Neural progenitor cell (in vitro differentiated cells): Measurements from ENCODE around the gene DPP3. TPM values are rescaled to one million over a fixed set of nuclear protein-coding genes. Genes with fewer than 3 reads are reported as not detected.
"Not testable (repeated sequence)": the region's sequence is repeated elsewhere in the genome, so short reads cannot be mapped to it uniquely, and the experiment has no call there.

ENCODE experiments used
- DNase-seq: peaks from one replicate; pipeline ENCODE4 v3.0.0-alpha.2; 2016; ENCODE audit warnings: low spot score
- H2AFZ ChIP-seq: fragments of 200-600 bp; sonication (generic); replicated peaks from 2 replicates; pipeline ENCODE4 v1.6.1; 2016; ENCODE audit warnings: antibody characterized with exemption
- H3F3A ChIP-seq: fragments of 200-600 bp; sonication (generic); 2 replicates; pipeline ENCODE4 v1.6.1; 2016; ENCODE audit warnings: antibody characterized with exemption, low read depth
- H3K27ac ChIP-seq: fragments of 200-600 bp; sonication (generic); 2 replicates; pipeline ENCODE4 v1.5.1; 2016; ENCODE audit warnings: mild to moderate bottlenecking
- H3K27me3 ChIP-seq: fragments of 200-600 bp; sonication (generic); 2 replicates; pipeline ENCODE4 v1.6.1; 2016; ENCODE audit warnings: mild to moderate bottlenecking, moderate library complexity
- H3K36me3 ChIP-seq: fragments of 200-600 bp; sonication (generic); 2 replicates; pipeline ENCODE4 v1.5.1; 2016
- H3K4me1 ChIP-seq: fragments of 200-600 bp; sonication (generic); 2 replicates; pipeline ENCODE4 v1.6.1; 2016; ENCODE audit warnings: mixed run types
- H3K4me2 ChIP-seq: fragments of 200-600 bp; sonication (generic); 2 replicates; pipeline ENCODE4 v1.6.1; 2016
- H3K4me3 ChIP-seq: fragments of 200-600 bp; sonication (generic); 2 replicates; pipeline ENCODE4 v1.5.1; 2016
- H3K79me2 ChIP-seq: fragments of 200-600 bp; sonication (generic); 2 replicates; pipeline ENCODE4 v1.6.1; 2016; ENCODE audit warnings: low read depth
- H3K9ac ChIP-seq: fragments of 200-600 bp; sonication (generic); 2 replicates; pipeline ENCODE4 v1.6.1; 2016
- H3K9me3 ChIP-seq: fragments of 200-600 bp; sonication (generic); 2 replicates; pipeline ENCODE4 v1.5.1; 2016; ENCODE audit warnings: low read depth
- H4K20me1 ChIP-seq: fragments of 200-600 bp; sonication (generic); 2 replicates; pipeline ENCODE4 v1.6.1; 2016; ENCODE audit warnings: low read depth
- H3K27ac Mint-ChIP-seq: 3 replicates; pipeline ENCODE4 v1.8.0; 2021; ENCODE audit warnings: mixed read lengths
- H3K27me3 Mint-ChIP-seq: 2 replicates; pipeline ENCODE4 v1.8.0; 2022; ENCODE audit warnings: low read depth, mild to moderate bottlenecking, inconsistent platforms, moderate library complexity, mixed read lengths; ENCODE audit not compliant: insufficient read depth
- H3K36me3 Mint-ChIP-seq: 3 replicates; pipeline ENCODE4 v1.8.0; 2021; ENCODE audit warnings: mixed read lengths
- H3K4me1 Mint-ChIP-seq: 3 replicates; pipeline ENCODE4 v1.8.0; 2021; ENCODE audit warnings: mixed read lengths
- H3K4me3 Mint-ChIP-seq: 3 replicates; pipeline ENCODE4 v1.8.0; 2021; ENCODE audit warnings: mild to moderate bottlenecking, moderate library complexity, mixed read lengths
- H3K9me3 Mint-ChIP-seq: 3 replicates; pipeline ENCODE4 v1.8.0; 2020; ENCODE audit warnings: mixed read lengths
- EZH2 ChIP-seq: fragments of 200-600 bp; sonication (generic); IDR thresholded peaks from 2 replicates; pipeline ENCODE4 v1.6.1; 2017; ENCODE audit warnings: antibody characterized with exemption, mild to moderate bottlenecking, moderate library complexity
- EZH2phosphoT487 ChIP-seq: fragments of 200-600 bp; sonication (generic); IDR thresholded peaks from 2 replicates; pipeline ENCODE4 v1.6.1; 2017; ENCODE audit warnings: antibody characterized with exemption
- total RNA-seq: library from RNA; depleted of rRNA; stranded (reverse); fragments of >200 nt; gene quantifications from 2 replicates; pipeline ENCODE4 v1.2.3, GENCODE V29; 2015; ENCODE audit warnings: low replicate concordance
- TF ChIP-seq, protein P1 (sequence below): fragments of 200-600 bp; sonication (generic); IDR thresholded peaks from 2 replicates; pipeline ENCODE4 v1.5.1; 2017; ENCODE audit warnings: antibody characterized with exemption, mild to moderate bottlenecking

The DPP3 gene
- total RNA-seq, 1 donor from 2014 or later = 41.3 TPM

DNA sequence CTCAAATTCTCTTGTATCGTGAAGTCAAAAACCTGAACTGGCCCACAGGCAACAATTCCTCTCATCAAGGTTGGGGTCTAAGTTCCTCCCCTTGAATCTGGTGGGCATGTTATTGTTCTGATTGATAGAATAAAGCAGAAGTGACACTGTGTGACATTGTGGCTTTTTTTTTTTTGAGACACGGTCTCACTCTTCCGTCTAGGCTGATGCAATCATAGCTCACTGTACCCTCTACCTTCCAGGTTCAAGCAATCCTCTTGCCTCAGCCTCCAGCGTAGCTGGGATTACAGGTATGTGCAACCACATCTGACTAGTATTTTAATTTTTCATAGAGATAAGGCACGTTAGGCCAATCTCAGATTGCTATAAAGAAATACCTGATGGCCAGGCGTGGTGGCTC is 22.4 kb upstream of the DPP3 start:
- Mint-ChIP-seq H3K36me3 (no peaks in the 10 kb centered on the region), H3K4me1 (peaks cover 2% of the 10 kb centered on the region), H3K27ac (no peak overlapping the region), H3K9me3 (peaks cover 9% of the 10 kb centered on the region), H3K27me3 (peaks cover 19% of the 10 kb centered on the region), H3K4me3 (no peak overlapping the region)
- Histone ChIP-seq H4K20me1 (no peaks in the 10 kb centered on the region), H2AFZ (no peak overlapping the region), H3K4me2 (no peak overlapping the region), H3K9me3 (no peaks in the 10 kb centered on the region), H3K9ac (no peak overlapping the region), H3K4me3 (no peak overlapping the region), H3K4me1 (no peaks in the 10 kb centered on the region), H3K27ac (no peak overlapping the region), H3F3A (no peaks in the 10 kb centered on the region), H3K79me2 (no peaks in the 10 kb centered on the region), H3K27me3 (peaks cover 3% of the 10 kb centered on the region), H3K36me3 (no peaks in the 10 kb centered on the region)
- DNase-seq = no peak
- TF ChIP-seq, protein P1, sequence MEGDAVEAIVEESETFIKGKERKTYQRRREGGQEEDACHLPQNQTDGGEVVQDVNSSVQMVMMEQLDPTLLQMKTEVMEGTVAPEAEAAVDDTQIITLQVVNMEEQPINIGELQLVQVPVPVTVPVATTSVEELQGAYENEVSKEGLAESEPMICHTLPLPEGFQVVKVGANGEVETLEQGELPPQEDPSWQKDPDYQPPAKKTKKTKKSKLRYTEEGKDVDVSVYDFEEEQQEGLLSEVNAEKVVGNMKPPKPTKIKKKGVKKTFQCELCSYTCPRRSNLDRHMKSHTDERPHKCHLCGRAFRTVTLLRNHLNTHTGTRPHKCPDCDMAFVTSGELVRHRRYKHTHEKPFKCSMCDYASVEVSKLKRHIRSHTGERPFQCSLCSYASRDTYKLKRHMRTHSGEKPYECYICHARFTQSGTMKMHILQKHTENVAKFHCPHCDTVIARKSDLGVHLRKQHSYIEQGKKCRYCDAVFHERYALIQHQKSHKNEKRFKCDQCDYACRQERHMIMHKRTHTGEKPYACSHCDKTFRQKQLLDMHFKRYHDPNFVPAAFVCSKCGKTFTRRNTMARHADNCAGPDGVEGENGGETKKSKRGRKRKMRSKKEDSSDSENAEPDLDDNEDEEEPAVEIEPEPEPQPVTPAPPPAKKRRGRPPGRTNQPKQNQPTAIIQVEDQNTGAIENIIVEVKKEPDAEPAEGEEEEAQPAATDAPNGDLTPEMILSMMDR = no peak
- TF ChIP-seq EZH2phosphoT487 = no peak
- TF ChIP-seq EZH2 = no peak

DNA sequence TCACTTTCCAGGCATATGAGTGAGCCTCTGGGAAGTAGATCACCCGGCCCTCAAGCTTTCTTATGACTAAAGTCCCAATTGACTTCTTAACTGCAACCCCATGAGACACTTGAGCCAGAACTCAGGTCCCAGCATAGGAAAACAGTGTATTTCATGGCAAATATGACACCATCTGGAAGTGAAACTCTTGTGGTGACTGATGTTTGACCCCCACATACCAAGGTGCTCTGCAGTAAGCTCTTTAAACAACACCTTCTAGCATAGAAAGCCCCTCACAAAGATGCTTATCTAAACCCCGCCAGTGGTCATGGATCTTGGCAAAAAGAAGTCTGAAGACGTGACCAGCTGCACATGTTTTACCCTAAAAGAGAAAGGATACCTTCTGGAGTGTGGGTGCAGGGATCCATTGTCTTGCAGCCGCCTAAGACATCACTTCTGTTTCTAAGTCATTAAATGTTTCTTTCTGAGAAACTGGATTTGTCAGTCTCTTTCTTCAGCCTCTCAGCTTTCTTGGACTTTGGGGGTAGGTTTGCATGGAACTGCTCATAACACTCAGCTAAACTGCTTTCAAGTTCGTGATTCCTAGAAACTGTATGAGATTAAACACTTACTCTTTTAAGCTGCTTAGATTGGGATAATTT is 21.0 kb upstream of the DPP3 start:
- Histone ChIP-seq H3K27ac (no peak overlapping the region), H4K20me1 (no peaks in the 10 kb centered on the region), H2AFZ (no peak overlapping the region), H3K4me1 (no peaks in the 10 kb centered on the region), H3K79me2 (no peaks in the 10 kb centered on the region), H3K4me3 (no peak overlapping the region), H3F3A (no peaks in the 10 kb centered on the region), H3K9ac (no peak overlapping the region), H3K36me3 (no peaks in the 10 kb centered on the region), H3K4me2 (no peak overlapping the region), H3K9me3 (no peaks in the 10 kb centered on the region), H3K27me3 (peaks cover 3% of the 10 kb centered on the region)
- Mint-ChIP-seq H3K27me3 (peaks cover 18% of the 10 kb centered on the region), H3K4me3 (no peak overlapping the region), H3K4me1 (peaks cover 2% of the 10 kb centered on the region), H3K36me3 (no peaks in the 10 kb centered on the region), H3K27ac (no peak overlapping the region), H3K9me3 (peaks cover 15% of the 10 kb centered on the region)
- TF ChIP-seq EZH2phosphoT487 = no peak
- TF ChIP-seq EZH2 = no peak
- DNase-seq = no peak

DNA sequence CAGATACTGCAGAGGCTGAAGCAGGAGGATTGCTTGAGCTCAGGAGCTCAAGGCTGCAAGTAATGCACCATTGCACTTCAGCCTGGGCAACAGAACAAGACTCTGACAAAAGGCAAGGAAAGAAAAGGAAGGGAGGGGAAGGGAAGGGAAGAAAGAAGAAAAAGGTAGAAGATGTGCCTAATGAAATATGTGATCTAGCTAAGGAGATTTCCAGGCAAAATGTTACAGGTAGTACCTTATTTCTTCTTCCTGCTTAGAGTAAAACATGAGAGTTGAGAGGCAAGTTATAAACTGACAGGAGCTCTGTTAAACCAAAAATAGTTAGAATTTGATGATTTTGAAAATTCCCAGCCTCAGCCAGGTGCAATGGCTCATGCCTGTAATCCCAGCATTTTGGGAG is 18.2 kb upstream of the DPP3 start:
- Mint-ChIP-seq H3K27ac (no peak overlapping the region), H3K27me3 (peaks cover 10% of the 10 kb centered on the region), H3K36me3 (no peaks in the 10 kb centered on the region), H3K4me3 (no peak overlapping the region), H3K9me3 (peaks cover 15% of the 10 kb centered on the region), H3K4me1 (peaks cover 10% of the 10 kb centered on the region)
- DNase-seq = no peak
- H3K9me3 ChIP-seq = no peaks in the 10 kb centered on the region
- H3K4me2 ChIP-seq = no peak overlapping the region
- H3K79me2 ChIP-seq = no peaks in the 10 kb centered on the region
- TF ChIP-seq EZH2phosphoT487 (no peak), EZH2 (no peak)
- TF ChIP-seq, protein P1 = no peak
- H4K20me1 ChIP-seq = no peaks in the 10 kb centered on the region
- H3K4me1 ChIP-seq = no peaks in the 10 kb centered on the region
- no peak overlapping the region for H2AFZ ChIP-seq
- H3K36me3 ChIP-seq = no peaks in the 10 kb centered on the region
- no peak overlapping the region for H3K27ac ChIP-seq
- no peak overlapping the region for H3K9ac ChIP-seq
- peaks cover 4% of the 10 kb centered on the region for H3K27me3 ChIP-seq
- H3K4me3 ChIP-seq = no peak overlapping the region
- peaks cover 18% of the 10 kb centered on the region for H3F3A ChIP-seq

DNA sequence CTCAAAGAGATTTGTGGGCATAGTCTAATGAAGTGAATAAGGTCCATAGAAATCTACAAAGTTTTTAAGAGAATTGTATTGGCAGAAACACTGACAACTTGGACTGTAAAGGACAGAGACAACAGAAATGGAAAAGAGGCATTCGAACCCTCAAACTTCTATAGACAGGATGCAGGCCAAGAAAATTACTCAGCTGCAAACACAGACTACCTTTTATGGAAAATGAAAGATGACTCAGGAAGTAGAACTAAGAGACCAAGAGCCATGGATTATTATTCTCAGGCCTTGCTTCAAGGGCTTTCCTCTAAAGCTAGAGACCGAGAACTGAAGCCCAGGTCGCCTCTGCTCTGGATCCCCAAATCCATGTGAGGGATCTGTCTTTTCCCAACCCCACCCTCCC is 17.3 kb upstream of the DPP3 start:
- Histone ChIP-seq H4K20me1 (peaks cover 7% of the 10 kb centered on the region), H3K4me1 (peaks cover 7% of the 10 kb centered on the region), H3K9me3 (no peaks in the 10 kb centered on the region), H3K9ac (no peak overlapping the region), H2AFZ (no peak overlapping the region), H3K4me3 (no peak overlapping the region), H3K36me3 (no peaks in the 10 kb centered on the region), H3K4me2 (no peak overlapping the region), H3K27ac (no peak overlapping the region), H3K79me2 (no peaks in the 10 kb centered on the region), H3F3A (peaks cover 24% of the 10 kb centered on the region), H3K27me3 (peaks cover 4% of the 10 kb centered on the region)
- Mint-ChIP-seq H3K4me3 (no peak overlapping the region), H3K27me3 (peaks cover 7% of the 10 kb centered on the region), H3K4me1 (peaks cover 17% of the 10 kb centered on the region), H3K36me3 (no peaks in the 10 kb centered on the region), H3K27ac (no peak overlapping the region), H3K9me3 (peaks cover 15% of the 10 kb centered on the region)
- TF ChIP-seq, protein P1 = no peak
- DNase-seq = no peak

DNA sequence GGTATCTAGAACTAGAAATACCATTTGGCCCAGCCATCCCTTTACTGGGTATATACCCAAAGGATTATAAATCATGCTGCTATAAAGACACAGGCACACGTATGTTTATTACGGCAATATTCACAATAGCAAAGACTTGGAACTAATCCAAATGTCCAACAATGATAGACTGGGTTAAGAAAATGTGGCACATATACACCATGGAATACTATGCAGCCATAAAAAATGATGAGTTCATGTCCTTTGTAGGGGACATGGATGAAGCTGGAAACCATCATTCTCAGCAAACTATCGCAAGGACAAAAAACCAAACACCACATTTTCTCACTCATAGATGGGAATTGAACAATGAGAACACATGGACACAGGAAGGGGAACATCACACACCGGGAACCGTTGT is 16.1 kb upstream of the DPP3 start:
- Mint-ChIP-seq H3K4me1 (peaks cover 29% of the 10 kb centered on the region), H3K9me3 (peaks cover 15% of the 10 kb centered on the region)
- H3K4me3 ChIP-seq, DNase-seq, H3K27me3 ChIP-seq, H3K9me3 ChIP-seq, H3K36me3 ChIP-seq, H3K27ac Mint-ChIP-seq, H3K36me3 Mint-ChIP-seq, H3K4me3 Mint-ChIP-seq, H3K9ac ChIP-seq, H3K79me2 ChIP-seq, H3K27ac ChIP-seq, H3K4me2 ChIP-seq, H3K27me3 Mint-ChIP-seq, H3K4me1 ChIP-seq, H2AFZ ChIP-seq: not testable (repeated sequence)
- Histone ChIP-seq H3F3A (peaks cover 26% of the 10 kb centered on the region), H4K20me1 (peaks cover 18% of the 10 kb centered on the region)
